Stimulated activated CD8-positive, alpha-beta memory T cell treated with anti-CD3 and anti-CD28 coated beads, Interleukin-4, amount 100 ng/mL, for 24 hours (primary cell): ENCODE results near the gene DLK1.

Experiments
- DNase-seq: peaks from one replicate; pipeline ENCODE4 v3.0.0-alpha.2; 2020; ENCODE audit warnings: low read depth

DLK1 gene

DNA sequence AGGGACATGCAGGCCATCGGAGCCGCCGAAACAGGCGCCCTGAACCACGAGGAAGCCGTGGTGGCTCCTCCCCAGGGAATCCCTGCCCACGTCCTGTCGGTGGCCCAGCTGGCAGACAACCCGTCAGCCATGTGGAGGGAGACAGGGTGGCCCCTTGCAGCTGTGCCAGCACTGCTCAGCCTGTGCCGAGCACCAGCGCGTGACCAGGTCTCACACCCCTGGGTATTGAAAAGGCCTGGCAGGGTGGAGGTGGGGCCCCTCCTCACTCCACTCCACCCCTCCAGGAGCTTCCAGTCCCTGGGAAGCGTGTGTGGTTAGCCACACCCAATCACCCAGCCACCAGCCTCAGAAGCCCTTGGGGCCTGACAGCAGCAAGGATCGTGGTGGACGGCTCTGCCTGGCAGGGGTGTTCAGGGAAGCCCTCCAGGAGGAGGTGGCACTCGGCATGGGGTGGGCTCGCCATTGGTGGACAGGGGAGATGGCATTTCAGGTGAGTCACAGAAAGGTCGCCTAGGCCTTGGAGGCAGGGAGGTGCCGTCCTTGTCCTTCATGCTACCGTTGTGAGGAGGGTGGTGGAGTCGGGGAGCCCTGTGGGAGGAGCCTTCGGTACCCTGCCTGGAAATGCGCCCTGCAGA, 12.3 kb upstream of the DLK1 start:
- DNase-seq: no peak

DNA sequence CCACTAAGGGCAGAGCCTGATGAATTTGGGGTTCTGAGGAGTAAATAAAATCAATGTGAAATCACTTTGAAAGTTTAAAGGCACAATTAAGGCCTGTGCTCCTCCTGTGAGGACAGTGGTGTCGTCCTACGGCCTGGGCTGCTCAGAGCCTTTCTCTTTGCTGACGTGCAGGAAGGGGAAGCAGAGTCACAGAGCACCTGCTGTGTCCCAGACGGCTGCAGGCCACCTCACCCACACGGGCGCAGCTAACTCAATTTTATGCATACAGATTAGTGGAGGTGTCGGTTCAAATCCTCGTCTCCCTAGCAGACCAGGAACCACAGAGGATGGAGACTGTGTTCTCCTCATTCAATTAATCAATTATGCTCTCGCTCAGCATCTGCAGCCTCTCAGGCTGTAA, 11.4 kb upstream of the DLK1 start:
- no peak for DNase-seq

DNA sequence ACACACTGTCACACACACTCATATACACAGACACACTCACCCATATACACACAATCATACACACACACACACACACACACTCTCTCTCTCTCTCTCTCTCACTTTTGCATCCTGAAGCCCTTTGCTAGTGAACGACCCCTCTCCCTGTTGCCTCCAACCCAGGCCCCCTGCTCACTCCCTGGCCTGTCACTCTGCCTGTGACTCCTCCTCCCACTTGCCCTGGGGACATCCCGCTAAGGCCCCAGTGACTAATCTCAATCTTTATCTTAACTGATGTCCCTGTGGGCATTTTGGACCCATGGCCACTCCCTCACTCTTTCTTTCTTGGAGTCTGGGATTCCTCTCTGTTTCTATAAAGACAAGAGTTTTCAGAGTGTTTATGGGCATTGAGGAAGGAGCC, 10.9 kb upstream of the DLK1 start:
- DNase-seq: no peak

DNA sequence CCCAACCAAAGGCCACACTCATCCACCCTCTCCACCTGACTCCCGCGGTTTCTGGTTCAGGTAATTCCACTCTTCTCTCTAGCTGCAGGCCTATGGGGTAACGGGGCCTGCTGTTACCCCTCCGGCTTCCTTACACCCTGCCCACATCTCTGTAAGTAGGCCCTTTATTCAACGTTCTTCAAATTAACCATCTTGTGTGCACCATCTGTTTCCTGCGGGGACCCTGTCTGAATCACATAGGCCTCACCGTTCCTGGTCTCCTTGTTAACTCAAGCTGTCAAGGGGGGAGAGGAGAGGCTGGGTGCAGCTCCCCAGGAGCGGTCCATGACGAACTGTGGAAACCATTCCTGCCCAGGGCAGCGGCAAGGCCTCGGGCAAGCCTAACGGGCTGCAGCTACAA, 9.3 kb upstream of the DLK1 start:
- no peak for DNase-seq

GRCh38 chr14:100719976-100720520, 6.6 kb upstream of the DLK1 start:
- DNase-seq: no peak

- DNase-seq: no peak
These were observed 5.1 kb upstream of the DLK1 start for GRCh38 chr14:100721568-100721967.

GRCh38 chr14:100722367-100722766, 4.3 kb upstream of the DLK1 start:
- no peak for DNase-seq

- DNase-seq: no peak
These were observed 3.4 kb upstream of the DLK1 start for GRCh38 chr14:100723135-100723829.

DNA sequence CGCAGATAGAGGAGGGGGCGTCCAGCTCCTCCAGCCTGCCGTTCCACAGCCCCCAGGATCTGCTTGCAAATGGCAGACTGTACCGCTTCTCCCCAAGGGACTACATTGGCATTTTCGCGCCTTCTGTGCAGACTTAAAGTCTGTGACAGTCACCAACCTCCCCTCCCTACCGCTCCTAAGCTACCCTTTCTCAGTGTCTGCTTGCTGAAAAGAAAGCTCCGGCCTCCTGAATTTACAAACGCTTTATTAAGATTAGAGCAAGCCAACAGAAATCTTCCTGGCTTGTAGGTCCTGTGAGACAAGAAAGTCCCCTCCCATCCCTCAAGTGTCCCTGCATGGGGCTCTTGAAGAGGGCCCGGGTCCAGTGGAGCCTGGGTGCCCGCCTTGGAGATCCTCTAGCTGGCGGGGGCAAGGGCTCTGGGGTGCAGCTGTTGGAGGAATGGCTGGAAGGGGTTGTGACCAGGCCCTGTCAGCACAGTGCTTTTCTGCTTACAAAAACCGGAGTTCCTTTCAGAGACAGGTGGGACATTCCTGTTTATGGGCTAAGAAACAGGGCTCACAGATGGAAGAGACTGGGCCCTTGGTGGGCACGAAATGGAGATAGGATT, 2.8 kb upstream of the DLK1 start:
- no peak for DNase-seq

- DNase-seq: no peak
These were observed 2.2 kb upstream of the DLK1 start for GRCh38 chr14:100724536-100724935.

DNA sequence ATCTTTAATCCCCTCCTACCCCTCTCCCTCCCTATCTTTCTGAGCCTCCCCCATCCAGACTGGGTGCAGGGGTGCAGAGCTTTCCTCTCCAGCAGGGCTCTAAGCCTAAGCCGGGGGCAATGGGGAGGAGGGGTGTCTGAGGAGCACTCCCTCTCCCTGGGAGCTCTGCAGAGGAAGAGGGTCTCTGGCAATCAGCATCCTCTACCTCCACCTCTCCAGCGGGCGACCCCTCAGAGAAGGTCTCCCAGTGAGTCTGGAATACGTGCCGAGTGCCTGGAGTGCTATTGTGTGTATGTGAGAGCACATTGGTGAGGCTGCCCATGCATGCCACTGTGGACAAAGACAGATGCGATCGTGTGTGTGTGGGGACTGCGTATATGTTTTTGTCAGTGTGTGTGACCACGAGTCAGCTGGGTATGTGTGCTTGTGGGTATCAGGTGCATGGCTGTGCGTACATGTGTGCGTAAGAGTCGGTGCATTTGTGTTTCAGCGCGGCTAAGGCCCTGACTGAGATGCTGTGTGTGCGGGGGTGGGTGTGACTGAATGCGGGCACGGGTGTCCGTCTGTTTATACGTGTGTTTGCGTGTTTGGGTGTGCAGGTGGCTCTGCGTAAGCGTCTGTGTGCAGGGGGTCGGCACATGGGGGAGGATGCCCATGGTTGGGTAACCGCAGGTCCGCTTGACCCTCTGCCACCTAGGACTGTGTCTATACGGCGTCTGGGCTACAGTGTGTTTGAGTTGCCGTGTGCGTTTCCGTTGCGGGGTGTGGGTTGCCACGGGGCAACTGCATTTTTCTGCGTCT, 905 bp upstream of the DLK1 start:
- no peak for DNase-seq

GRCh38 chr14:100727086-100727872, 587 bp downstream of the DLK1 start:
- no peak for DNase-seq

DNA sequence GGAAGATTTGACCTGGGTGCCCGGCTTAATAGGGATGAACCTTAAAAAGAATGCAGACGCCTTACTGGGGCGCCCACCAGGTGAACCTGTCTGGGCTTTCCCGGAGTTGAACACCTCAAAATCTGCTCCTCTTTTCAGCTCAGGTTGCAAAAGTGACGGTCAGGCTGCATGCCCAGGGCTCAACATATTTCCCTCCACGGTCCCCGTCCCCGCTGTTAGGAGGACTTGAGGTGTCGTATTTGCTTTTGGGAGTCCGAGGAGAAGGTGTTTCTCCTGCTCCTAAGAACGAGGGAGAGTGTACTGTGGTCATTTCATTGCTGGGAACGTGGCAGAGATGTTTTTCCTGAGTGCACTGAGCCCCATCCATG, 1.2 kb downstream of the DLK1 start:
- DNase-seq: no peak

DNA sequence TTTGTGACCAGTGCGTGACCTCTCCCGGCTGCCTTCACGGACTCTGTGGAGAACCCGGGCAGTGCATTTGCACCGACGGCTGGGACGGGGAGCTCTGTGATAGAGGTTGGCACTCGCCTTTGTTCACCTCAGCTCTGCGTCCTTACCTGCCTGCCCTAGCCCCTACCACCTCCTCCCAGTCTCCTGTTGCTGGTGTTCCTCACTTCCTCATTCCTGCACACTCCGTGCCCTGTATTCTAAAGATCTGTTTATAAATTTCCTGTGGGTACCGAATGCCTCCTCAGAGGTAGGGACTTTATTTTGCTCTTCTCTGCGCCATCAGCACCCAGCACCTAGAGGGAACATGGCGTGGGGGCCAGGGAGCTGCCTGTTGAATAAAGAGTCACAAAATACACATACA, 2.3 kb downstream of the DLK1 start:
- DNase-seq: no peak

- DNase-seq: no peak
These were observed 3.3 kb downstream of the DLK1 start for GRCh38 chr14:100729982-100730381.

DNA sequence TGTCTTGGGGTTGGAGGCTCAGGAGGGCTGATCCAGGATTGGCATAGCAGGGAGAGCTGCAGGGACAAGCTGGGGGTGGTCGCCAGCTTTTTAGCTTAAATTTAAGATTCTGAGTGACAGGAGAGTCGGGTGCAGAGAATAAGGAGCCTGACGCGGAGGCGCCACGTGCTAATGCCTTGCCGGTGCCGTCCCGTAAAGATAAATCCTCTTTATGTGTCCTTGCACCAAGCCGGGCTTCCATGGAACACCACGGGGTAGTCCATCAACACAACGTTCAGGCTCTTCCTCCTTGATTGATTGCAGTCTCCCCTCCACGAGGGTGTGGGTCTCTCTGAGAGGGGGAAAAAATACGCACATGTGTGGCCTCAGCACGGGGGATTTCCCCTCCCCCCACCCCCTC, 3.9 kb downstream of the DLK1 start:
- no peak for DNase-seq

DNA sequence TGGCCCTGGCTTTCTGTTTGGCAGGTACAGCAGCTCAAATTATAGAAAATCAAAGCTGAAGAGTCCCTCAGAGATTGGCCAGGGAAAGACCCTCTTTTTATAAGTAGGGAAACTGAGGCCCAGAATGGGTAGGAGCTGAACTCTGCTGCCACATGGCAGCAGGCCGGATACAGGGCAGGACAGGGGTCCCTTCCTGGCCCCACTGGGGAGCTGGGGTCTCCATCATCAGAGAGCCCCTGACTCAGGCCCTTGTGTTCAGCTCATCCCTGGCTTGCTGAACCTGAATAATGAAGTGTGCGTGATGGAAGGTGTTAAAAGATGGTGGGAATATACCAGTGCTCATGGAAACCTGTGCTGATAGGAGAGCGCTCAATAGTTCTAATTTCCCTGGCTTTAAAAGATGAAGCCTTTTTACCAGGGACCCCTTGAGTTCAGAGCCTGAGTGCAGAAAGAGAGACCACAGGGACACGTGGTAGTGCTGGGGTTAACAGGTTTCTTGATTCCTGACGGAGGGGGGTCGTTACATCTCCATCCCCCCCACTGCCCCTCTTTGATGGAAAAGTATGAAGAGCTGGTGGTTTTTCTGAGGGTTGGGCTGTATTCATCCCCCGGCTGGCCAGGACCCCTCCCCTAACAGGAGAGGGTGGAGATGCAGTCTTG, 4.4 kb downstream of the DLK1 start:
- no peak for DNase-seq

DNA sequence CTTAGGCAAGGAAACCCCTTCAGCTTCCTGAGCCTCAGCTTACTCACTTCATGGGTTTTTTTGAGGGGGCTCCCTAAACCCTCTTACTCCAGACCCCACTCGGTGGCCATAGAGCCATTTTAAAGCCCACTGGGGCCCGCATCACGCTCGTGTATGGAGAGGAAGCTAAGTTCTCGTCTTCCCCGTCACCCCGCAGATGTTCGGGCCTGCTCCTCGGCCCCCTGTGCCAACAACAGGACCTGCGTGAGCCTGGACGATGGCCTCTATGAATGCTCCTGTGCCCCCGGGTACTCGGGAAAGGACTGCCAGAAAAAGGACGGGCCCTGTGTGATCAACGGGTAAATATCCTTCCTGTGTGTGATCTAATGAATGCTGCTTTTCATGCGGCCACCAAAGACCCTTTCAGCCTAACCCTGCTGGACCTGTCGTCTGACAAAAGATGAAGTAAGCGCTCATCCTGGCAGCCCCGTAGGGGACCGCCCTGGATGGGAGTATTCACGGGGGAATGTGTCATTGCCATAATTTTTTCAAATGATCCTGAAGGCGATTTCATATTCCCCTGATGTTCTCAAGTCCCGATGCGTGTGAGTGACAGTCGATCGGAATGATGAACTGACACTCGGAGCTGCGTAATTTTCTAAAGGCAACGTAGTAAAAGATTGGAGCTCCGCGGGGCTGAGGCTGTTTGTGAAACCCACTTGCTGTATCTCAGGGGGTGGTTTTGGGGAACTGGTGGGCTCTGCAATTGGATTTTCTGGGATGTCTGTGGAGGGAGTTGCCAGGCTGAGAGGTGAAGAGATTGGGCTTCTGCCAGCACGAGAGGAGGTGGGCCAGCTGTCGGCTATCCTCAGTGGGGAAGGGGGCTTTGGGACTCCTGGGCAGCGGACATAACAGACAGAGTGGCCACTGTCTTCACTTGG, 5.4 kb downstream of the DLK1 start:
- no peak for DNase-seq

DNA sequence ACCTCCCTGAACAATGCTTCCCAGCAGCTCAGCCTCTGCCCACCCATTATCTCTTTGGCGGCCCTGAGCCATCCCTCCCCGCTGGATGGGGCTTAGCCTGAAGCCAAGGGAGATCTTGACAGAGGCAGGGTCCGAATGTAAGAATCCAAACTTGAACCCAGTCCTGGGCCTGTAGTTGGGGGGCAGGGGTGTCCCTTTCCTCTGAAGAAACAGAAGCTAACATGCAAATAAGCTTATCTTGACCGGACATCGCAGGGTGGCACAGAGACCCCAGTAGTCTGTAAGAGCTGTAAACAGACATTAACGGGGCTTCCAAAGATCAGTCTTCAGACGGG, 6.0 kb downstream of the DLK1 start:
- DNase-seq: no peak

DNA sequence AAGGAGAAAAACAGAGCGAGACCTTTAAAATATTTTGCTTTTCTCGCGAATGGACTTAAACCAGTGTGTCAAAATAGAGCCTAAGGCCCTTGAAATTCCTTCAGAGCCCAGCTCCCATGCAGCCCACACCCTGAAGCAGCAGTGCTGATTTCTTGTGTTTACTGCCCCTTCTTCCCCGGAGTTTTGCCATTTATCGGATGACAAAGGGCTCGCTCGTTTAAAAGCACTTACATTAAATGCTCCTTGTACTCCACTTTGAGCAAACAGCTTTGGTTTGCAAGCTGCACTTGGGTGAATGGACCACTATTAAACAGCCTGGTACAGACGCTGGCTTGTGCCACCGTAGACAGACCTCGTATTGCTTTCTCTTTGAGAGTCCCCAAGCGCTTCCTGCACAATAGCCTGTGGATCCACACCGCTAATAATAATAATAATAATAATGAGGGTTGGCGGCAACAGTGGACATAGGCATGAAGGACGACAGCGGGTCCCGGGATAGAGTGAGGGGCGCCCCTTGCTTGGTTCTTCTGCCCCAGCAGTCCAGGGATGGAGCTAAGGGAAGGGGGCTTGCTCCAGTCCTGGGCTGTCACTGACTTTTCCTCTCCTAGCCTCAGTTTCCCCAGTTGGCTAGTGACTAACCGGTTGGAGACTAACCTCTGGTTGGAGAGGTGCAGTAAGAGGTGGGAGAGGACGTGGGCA, 6.6 kb downstream of the DLK1 start:
- no peak for DNase-seq
